ENCODE data around the gene SPPL3.
"Not testable (repeated sequence)": the region's sequence is repeated elsewhere in the genome, so short reads cannot be mapped to it uniquely, and the experiment has no call there.

SPPL3 gene, protein sequence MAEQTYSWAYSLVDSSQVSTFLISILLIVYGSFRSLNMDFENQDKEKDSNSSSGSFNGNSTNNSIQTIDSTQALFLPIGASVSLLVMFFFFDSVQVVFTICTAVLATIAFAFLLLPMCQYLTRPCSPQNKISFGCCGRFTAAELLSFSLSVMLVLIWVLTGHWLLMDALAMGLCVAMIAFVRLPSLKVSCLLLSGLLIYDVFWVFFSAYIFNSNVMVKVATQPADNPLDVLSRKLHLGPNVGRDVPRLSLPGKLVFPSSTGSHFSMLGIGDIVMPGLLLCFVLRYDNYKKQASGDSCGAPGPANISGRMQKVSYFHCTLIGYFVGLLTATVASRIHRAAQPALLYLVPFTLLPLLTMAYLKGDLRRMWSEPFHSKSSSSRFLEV

DNA sequence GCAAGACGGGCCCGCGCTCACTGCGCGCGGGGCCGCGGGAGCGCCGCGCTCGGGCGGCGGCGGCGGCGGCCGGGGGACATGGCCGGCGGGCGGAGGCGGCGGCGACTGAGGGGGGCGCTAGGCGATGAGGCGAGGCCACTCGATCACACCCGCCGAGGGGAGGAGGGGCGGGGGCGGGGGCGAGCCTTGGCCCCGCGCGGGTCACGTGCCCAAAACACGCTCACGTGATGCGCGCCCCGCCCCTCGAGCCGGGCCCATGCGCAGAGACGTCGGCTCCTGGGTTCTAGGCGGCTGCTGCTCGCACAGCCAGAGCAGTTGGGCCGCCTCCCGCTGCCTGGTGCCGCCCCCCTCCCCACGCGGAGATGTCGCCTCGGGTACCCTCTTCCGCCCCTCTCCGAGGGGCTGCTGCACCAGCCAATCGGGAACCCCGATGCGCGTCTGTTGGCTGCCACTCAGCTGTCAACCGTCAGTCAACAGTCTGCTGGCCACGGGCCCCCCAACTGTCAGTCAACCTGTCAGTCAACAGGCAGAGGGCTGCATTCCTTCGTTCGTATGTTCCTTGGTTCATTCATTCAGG lies at the start of gene SPPL3:
SPPL3 (minus strand) TSS at position 162 of the 577 bp plus-strand sequence. CDS start 491 bp downstream, outside the sequence.
- peak; percentile 71 to 93 (median 79) for DNase-seq (ENCODE audit: low read depth in 3 of 3, low spot score in 1 of 3)

DNA sequence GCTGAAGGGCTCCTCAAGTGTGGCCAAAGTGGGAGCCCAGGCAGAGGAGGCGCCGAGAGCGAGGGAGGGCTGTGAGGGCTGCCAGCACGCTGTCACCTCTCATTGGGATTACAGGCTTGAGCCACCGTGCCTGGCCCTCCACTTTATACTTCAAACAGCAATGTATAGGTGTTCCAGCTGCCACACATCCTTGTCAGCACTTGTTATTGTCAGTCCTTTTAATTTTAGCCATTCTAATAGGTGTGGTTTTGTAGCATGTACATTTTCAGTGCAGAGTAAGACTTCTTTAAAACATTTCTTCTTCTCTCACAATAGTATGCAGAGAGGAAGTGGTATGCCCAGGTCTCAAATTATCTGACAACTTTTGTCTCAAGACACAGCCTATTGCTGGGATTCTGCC lies 46.6 kb upstream of the SPPL3 start:
- no peak for DNase-seq (ENCODE audit: low read depth in 3 of 3, low spot score in 1 of 3)

DNA sequence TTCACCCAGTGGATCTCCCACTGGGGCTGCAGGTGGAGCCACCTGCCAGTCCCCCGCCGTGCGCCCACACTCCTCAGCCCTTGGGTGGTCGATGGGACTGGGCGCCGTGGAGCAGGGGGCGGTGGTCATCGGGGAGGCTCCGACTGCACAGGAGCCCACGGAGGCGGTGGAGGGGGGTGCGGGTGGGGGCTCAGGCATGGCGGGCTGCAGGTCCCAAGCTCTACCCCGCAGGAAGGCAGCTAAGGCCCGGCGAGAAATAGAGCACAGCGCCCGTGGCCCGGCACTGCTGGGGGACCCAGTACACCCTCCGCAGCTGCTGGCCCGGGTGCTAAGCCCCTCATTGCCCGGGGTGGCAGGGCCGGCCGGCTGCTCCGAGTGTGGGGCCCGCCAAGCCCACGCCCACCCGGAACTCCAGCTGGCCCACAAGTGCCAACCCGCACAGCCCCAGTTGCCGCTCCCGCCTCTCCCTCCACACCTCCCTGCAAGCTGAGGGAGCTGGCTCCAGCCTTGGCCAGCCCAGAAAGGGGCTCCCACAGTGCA lies 46.2 kb upstream of the SPPL3 start:
- DNase-seq (ENCODE audit: low read depth in 3 of 3, low spot score in 1 of 3) = not testable (repeated sequence)

DNA sequence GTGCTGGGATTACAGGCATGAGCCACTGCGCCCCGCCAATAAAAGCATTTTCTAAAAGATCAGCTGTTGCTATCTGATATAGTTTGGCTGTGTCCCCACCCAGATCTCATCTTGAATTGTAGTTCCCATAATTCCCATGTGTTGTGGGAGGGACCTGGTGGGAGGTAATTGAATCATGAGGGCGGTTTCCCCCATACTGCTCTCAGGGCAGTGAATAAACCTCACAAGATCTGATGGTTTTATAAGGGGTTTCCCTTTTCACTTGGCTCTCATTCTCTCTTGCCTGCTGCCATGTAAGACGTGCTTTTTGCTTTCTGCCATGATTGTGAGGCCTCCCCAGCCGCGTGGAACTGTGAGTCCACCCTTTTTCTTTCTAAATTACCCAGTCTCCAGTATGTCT lies 41.4 kb upstream of the SPPL3 start:
- not testable (repeated sequence) for DNase-seq (ENCODE audit: low read depth in 3 of 3, low spot score in 1 of 3)

DNA sequence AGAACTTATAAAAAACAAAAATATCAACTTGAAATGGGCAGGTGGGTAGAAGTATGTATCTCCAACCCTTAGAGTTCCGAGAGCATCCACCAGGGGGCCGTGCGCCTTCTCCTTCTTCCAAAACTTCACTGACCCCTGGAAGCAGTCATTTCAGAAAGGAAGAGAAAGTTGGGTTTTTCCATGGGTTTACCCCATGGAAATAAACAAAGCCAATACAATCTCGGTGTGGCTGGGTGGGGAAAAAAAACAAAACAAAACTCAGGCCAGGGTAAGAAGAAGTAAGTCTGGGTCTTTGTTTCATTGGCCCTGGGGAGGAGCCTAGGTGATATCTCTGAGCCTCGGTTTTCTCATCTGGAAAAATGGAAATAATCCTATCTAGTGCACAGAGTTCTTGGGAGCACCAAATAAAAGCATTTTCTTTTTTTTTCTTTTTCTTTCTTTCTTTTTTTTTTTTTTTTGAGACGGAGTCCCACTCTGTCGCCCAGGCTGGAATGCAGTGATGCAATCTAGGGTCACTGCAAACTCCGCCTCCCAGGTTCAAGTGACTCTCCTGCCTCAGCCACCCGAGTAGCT lies 40.6 kb upstream of the SPPL3 start:
- DNase-seq (ENCODE audit: low read depth in 3 of 3, low spot score in 1 of 3) = peak in 2 of 3 donors; percentile 29 to 62

DNA sequence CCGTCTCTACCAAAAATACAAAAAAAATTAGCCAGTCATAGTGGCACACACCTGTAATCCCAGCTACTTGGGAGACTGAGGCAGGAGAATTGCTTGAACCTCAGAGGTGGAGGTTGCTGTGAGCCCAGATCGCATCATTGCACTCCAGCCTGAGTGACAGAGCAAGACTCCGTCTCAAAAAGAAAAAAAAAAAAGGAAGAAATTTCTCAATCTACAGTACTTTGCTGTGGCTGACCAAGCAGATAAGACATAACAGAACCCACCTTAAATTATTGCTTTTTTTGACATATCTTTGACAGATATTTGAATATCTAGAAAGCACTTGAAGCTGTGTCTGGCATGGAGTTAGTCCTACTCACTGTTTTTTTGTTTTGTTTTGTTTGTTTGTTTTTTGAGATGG lies 39.3 kb upstream of the SPPL3 start:
- no peak for DNase-seq (ENCODE audit: low read depth in 3 of 3, low spot score in 1 of 3)

DNA sequence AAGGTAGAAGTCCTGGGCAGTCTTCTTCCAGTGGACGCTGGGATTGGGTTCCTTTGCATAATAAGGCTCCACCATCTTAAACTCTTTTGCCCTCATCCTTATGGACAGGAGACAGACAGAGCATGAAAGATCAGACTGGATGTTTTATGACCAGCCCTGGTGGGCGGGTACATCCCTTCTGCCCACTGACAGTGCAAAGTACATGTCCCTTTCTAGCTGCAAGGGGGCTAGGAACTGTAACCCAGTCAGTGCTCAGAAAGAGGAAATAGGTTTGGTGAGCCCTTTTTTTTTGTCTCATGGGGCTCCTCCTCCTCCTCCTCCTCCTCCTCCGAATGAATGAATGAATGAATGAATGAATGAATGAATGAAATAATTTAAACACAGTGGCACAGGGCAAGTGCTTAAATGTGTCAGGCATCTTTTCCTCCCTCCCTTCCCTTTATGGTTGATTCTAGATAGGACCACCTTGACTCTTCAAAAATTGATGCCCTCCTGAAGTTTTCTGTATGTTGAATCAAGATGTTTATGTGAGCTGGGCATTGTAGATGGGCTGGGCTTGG lies 37.8 kb upstream of the SPPL3 start:
- no peak for DNase-seq (ENCODE audit: low read depth in 3 of 3, low spot score in 1 of 3)

DNA sequence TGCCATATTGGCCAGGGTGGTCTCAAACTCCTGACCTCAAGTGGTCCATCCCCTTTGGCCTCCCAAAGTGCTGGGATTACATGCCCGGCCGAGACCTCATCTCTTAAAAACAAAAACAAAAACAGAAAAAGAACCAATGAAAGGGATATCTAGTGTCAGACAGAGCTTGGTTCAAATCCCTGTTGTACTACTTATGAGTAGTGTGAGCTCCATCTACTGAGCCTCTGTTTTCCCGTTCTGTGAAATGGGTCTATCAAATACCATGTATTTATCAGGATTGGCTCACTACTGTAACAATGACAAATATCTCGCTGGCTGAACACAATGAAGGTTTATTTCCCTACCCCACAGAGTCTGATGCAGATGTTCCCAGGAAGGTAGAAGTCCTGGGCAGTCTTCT lies 37.3 kb upstream of the SPPL3 start:
- DNase-seq (ENCODE audit: low read depth in 3 of 3, low spot score in 1 of 3) = no peak

DNA sequence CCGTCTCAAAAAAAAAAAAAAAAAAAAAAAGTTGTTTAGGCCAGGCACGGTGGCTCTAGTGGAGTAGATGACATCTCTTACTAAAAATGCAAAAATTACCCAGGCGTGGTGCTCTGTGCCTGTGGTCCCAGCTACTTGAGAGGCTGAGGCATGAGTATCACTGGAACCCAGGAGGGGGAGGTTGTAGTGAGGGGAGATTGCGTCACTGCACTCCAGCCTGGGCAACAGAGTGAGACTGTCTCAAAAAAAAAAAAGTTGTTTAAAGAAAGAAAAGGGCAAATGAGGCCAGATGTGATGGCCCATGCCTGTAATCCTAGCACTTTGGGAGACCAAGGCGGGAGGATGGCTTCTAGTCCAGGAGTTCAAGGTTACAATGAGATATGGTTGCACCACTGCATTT lies 36.6 kb upstream of the SPPL3 start:
- no peak for DNase-seq (ENCODE audit: low read depth in 3 of 3, low spot score in 1 of 3)

DNA sequence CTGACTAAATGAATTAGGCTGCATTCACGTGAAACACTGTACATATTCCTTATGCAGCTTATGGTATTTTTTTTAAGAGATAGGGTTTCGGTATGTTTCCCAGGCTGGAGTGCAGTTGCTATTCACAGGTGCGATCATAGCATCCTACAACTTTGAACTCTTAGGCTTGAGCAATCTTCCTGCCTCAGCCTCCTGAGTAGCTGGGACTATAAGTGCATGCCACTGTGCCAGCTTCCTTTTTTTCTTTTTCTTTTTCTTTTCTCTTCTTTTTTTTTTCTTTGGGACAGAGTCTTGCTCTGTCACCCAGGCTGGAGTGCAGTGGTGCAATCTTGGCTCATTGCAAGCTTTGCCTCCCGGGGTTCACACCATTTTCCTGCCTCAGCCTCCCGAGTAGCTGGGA lies 35.8 kb upstream of the SPPL3 start:
- DNase-seq (ENCODE audit: low read depth in 3 of 3, low spot score in 1 of 3) = no peak

DNA sequence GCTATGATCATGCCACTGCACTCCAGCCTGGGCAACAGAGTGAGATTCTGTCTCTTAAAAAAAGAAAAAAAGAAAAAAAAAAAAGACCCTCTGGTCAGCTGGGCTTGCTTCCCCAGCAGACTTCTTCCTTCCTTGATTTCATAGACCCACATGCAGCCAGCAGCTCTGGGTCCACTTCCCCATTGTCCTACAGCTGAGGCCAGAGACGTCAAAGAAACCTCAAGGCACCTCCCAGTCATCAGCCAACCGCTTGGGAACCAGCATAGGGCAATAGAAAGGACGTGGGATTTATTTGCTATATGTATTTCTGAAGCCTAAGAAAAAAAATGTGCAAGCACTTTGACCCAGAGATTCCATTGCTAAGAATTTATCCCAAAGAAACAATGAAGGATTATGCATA lies 35.4 kb upstream of the SPPL3 start:
- DNase-seq (ENCODE audit: low read depth in 3 of 3, low spot score in 1 of 3) = no peak

DNA sequence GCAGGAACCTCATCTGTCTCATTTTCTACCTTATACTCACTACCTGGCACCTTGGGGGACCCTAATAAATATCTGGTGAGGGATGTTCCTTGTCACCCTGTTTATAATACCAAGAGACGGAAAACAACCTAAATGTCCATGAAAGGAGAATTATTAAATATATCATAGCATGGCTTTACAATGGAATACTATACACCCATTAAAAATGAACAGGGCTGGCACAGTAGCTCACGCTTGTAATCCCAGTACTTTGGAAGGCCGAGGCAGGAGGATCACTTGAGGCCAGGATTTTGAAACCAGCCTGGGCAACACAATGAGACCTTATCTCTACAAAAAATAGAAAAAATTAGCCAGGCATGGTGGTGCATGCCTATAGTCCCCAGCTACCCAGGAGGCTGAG lies 34.3 kb upstream of the SPPL3 start:
- DNase-seq (ENCODE audit: low read depth in 3 of 3, low spot score in 1 of 3) = no peak

DNA sequence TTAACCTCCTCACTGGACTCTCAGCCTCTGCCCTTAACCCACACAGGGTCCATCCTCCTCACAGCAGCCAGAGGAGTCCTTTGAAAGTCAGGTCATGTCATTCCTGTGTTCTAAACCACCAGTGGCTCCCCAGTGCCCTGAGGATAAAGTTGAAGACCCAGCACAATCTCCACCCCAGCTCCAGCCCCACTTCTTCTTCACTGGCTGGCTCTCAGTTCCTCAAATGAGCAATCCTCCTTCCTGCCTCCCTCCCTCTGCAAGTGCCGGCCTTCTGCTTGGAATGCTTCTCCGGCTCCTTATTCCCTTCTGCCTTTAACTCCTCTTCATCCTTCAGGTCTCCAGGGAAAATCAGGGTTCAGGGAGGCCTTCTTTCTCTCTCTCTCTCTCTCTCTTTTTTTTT lies 32.0 kb upstream of the SPPL3 start:
- no peak for DNase-seq (ENCODE audit: low read depth in 3 of 3, low spot score in 1 of 3)

DNA sequence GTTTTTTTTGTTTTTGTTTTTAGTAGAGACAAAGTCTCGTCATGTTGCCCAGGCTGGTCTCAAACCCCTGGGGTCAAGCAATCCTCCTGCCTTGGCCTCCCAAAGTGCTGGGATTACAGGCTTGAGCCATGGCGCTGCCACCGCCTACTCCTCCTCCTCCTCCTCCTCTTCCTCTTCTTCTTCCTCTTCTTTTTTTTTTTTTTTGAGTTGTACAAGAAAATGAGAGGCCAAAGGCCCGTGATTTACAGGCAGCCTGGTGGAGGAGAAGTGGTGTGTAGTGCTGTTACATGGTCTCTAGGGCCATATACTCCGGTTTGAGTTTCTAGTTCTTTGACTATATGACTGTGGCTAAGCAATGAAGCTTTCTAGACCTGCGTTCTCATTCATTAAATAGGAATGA lies 29.6 kb upstream of the SPPL3 start:
- no peak for DNase-seq (ENCODE audit: low read depth in 3 of 3, low spot score in 1 of 3)

DNA sequence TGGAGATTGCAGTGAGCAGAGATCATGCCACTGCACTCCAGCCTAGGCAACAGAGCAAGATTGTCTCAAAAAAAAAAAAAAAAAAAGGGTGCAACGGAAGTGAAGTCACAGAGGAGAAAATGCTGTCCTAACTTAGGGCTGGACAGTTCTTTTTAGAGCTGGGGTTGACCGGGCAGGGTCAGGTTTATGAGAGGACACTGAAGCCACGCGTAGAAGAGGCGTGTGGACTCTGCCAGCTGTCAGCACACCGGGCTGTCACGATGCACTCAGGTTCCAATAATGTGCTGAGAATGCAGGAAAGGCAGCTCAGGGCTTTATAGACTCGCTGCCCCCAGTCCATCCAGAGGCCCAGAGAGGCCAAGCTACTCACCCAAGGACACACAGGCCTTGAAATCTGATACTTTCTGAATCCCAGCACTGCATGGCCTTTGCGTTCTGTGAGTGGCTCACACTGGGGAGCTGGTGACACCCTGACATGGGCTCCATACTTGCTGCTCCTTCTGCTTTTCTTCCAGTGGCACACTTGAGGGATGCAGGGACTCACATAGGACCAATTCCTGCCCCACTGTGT lies 28.9 kb upstream of the SPPL3 start:
- DNase-seq (ENCODE audit: low read depth in 3 of 3, low spot score in 1 of 3) = no peak

DNA sequence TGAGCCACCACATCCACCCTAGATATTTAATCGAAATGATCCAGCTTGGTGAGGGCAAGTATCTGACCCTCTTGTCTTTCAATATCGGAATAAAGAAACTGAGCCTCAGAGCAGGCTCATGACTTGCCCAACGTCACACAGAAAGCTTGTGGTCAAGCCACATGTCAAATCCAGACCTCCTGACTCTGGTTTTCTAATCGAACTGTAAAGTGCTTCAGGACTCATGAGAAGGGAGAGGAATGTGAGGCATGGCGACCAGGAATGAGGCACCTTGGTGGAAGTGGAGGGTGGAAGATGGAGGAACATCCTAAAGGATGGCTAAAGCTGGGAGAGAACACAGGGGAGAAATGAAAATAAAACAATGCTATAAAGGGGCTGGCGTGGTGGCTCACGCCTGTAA lies 27.9 kb upstream of the SPPL3 start:
- no peak for DNase-seq (ENCODE audit: low read depth in 3 of 3, low spot score in 1 of 3)

DNA sequence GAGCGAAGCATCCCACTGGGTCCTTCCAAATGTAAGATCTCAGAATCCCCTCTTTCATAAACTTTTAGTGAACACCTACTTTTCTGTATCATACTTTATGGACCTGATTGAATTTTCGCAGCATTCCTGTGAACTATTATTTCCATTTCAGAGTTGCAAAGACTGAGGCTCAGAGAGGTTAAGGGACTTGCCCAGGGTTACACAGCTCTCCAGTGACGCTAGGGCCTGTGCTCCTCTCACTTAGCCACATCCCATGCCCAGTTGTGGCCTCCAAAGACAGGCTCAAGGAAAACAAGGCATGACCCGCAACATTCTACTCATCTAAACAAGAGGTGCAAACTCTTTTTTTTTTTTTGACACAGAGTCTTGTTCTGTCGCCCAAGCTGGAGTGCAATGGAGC lies 25.9 kb upstream of the SPPL3 start:
- no peak for DNase-seq (ENCODE audit: low read depth in 3 of 3, low spot score in 1 of 3)

DNA sequence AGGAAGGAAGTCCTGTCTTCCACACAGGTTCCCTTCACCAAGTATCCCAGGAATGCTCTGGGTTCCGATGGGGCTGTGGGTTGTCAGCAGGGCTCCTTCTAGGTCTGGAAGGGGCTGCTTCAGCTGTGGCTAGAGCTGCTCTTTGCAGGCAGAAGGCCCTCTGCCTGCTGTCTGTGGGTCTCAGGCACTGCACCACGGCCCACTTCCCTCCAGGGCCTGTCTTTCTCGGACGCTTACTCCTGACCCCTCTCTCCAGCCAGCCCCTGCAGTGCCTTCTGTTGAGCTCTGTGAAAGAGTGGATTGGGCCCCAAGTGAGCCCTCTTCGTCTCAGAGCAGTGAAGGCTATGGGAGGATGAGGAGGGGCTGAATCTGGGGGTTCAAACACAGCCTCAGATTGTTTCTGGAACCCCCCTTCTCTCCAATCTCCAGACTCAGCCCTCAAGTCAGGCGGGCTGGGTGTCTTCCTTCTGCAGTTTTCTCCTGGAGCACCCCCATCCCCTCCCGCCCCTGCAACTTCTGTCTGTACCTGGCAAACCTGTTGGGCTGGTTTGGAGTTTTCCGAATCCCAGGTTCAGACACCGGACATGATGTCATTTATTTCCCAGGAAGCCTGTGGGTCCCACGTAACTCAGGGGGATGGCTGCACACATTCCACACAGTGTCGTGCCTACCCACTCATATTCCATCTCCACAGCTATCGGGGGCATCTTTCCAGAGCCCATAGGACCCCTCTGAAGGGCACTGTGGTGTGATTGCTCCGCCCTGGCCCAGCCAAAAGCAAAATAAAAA lies 24.9 kb upstream of the SPPL3 start:
- no peak for DNase-seq (ENCODE audit: low read depth in 3 of 3, low spot score in 1 of 3)

DNA sequence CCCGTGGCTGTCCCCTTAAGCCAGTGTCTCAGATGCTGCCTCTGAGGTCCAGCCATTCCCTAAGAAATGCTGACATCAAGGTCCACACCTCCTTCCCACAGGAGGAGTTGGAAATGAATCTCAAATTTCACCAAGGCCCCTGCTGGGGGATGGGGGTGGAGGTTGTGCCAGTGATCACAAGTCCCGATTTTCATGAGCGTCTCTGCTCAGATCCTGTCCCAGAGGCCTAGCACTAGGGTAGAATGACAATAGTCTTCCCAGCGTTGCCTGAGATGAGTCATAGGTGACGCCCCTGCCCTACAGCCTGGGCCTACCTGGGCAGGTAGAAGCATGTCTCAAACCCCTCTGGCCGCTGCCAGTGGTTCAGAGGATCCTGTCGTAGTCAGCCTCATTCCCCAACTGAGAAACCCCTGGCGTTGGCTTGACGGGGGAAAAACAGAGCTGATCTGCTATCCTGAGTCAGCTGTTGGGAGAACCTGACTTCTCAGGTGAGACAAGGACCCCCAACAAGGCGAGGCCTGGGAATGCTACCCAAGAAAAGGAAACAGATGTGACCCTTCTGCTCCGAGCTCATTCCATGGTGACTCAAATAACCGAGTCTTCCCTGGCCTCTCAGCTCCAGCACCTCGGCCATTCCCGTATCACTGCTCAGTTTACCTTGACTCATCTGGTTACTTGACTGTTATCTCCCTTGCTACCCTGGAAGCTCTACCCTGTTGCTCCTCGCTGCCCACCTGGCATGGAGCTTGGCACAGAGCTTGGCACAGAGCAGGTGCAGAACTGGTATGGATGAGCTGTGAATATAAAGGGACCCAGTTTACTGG lies 21.8 kb upstream of the SPPL3 start:
- DNase-seq (ENCODE audit: low read depth in 3 of 3, low spot score in 1 of 3) = no peak

DNA sequence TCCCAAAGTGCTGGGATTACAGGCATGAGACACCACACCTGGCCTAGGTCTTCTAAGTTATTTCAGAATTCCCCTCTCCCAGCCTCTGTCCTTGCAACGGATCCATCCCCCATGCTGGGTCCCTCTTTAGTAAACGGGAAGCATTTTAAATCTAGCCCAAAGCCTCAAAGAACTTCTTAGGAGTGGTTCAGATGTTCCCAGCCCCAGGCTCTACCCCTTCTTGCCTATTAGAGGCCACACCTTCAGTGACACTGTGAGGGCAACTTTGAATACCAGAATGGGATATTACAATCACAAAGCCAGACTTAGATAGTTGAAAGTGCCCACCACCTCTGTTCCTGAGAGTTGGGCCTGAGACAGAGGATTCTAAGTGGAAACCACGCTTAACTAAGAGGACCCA lies 18.1 kb upstream of the SPPL3 start:
- DNase-seq (ENCODE audit: low read depth in 3 of 3, low spot score in 1 of 3) = no peak
